Thoracic aorta (tissue), 2 donors: ENCODE results near the gene SLC17A2. TPM values are rescaled to one million over a fixed set of nuclear protein-coding genes. Genes with fewer than 3 reads are reported as not detected.

ENCODE experiments used
- ATAC-seq: fragments of 150-250 bp; one replicate; pipeline ENCODE4 v1.8.0; 2017; ENCODE audit warnings: low read depth; ENCODE audit not compliant: insufficient number of reproducible peaks, low FRiP score
- DNase-seq: peaks from one replicate; pipeline ENCODE4 v3.0.0-alpha.2; 2020; ENCODE audit warnings: low spot score
- H3K27ac ChIP-seq, 2 donors: fragments of 200-600 bp; sonication (generic); 1 replicate in 1 of 2; 2 replicates in 1 of 2; pipeline ENCODE4 v1.5.1; 2016; ENCODE audit warnings: mild to moderate bottlenecking in 2 of 2, moderate library complexity in 2 of 2
- H3K27me3 ChIP-seq: fragments of 200-600 bp; sonication (generic); replicated peaks from 2 replicates; pipeline ENCODE4 v1.6.0; 2016; ENCODE audit warnings: mild to moderate bottlenecking; ENCODE audit not compliant: insufficient read depth
- H3K36me3 ChIP-seq: fragments of 200-600 bp; sonication (generic); one replicate; pipeline ENCODE4 v1.5.1; 2016
- H3K4me1 ChIP-seq, 2 donors: fragments of 200-600 bp; sonication (generic); 1 replicate in 1 of 2; 2 replicates in 1 of 2; pipeline versions ENCODE4 v1.5.1 to v1.6.0; 2016; ENCODE audit warnings: low read depth in 2 of 2, mild to moderate bottlenecking in 1 of 2; ENCODE audit not compliant: control insufficient read depth in 1 of 2
- H3K4me3 ChIP-seq: fragments of 200-600 bp; sonication (generic); 2 replicates; pipeline ENCODE4 v1.5.1; 2016; ENCODE audit warnings: mild to moderate bottlenecking
- H3K9me3 ChIP-seq: fragments of 200-600 bp; sonication (generic); 2 replicates; pipeline ENCODE4 v1.5.1; 2016
- CTCF ChIP-seq: fragments of 200-600 bp; sonication (generic); IDR thresholded peaks from one replicate; pipeline ENCODE4 v1.5.1; 2019; ENCODE audit warnings: antibody characterized with exemption
- total RNA-seq, 2 donors: library from RNA; depleted of rRNA; stranded (reverse); fragments of >200 nt; gene quantifications; one replicate each; pipeline versions ENCODE4 v1.1.0 to v1.2.3, GENCODE V29; 2016

Gene SLC17A2
- total RNA-seq, 2 donors from 2014 or later: not detected

- no peaks in the 10 kb centered on the region for H3K36me3 ChIP-seq
- no peak for ATAC-seq
These were observed 44.4 kb downstream of the SLC17A2 start for GRCh38 chr6:25886066-25886465.

DNA sequence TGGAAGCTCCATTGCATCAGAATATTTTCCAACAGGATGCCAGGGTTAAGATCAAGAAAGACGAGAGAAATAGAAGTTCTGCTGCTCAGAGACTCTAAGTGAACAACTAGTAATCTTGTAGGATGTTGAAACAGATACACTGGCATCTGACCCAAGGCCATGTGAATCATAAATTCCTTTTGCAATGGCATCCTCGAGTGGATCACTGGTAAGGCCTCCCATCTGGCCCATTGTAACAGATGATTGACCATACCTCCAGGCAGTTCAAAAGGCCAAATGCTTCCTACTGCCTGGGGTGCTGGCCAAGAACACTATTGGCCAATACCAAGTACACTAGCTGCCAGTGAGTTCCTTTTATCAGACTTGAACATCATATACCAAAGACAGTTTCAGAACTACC is 46.5 kb downstream of the SLC17A2 start:
- H3K9me3 ChIP-seq: no peaks in the 10 kb centered on the region
- H3K4me3 ChIP-seq: no peak overlapping the region
- TF ChIP-seq CTCF: no peak
- H3K36me3 ChIP-seq: no peaks in the 10 kb centered on the region
- no peaks in the 10 kb centered on the region for H3K4me1 ChIP-seq
- DNase-seq: no peak
- ATAC-seq: no peak
- no peaks in the 10 kb centered on the region for H3K27me3 ChIP-seq
- no peak overlapping the region for H3K27ac ChIP-seq

More at GRCh38 chr6:25886066-25886465, 44.4 kb downstream of the SLC17A2 start:
- Histone ChIP-seq H3K4me1 (no peaks in the 10 kb centered on the region), H3K27me3 (no peaks in the 10 kb centered on the region), H3K27ac (no peak overlapping the region), H3K9me3 (no peaks in the 10 kb centered on the region), H3K4me3 (no peak overlapping the region)
- no peak for DNase-seq
- no peak for TF ChIP-seq CTCF

DNA sequence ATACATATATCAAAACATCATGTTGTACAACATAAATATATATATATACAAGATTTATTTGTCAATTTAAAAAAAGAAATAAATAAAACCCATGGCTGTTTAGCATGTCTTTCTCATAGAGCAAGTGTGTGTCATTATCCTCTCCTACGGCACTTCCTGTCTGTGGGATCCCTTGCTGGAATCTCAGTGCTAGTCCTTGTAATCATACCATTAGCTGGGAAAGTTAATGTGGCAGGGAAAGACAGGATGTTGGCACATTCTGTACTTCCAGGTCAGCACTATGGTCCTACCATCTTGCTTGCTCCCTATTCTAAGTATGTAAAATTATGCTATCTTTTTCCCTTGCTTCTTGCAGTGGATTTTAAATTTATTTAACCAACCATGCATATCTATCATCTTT is 47.0 kb downstream of the SLC17A2 start:
- Histone ChIP-seq H3K4me3 (no peak overlapping the region), H3K36me3 (no peaks in the 10 kb centered on the region), H3K27ac (no peak overlapping the region), H3K4me1 (no peaks in the 10 kb centered on the region), H3K9me3 (no peaks in the 10 kb centered on the region), H3K27me3 (no peaks in the 10 kb centered on the region)
- DNase-seq (no peak), ATAC-seq (no peak)
- TF ChIP-seq CTCF: no peak

DNA sequence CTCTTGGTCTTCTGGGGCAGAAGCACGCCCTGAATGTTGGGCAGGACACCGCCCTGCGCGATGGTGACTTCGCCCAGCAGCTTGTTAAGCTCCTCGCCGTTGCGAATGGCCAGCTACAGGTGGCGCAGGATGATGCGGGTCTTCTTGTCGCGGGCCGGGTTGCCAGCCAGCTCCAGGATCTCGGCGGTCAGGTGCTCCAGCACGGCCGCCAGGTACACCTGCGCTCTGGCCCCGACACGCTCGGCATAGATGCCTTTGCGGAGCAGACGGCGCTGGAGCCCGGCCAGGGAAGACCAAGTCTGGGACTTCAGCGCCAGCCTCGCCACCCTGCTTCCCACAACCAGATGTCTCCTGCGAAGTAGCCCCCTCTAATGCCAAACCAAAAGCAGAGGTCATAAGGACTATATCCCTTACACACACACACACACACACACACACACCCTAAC is 48.4 kb downstream of the SLC17A2 start:
- no peak for ATAC-seq

DNA sequence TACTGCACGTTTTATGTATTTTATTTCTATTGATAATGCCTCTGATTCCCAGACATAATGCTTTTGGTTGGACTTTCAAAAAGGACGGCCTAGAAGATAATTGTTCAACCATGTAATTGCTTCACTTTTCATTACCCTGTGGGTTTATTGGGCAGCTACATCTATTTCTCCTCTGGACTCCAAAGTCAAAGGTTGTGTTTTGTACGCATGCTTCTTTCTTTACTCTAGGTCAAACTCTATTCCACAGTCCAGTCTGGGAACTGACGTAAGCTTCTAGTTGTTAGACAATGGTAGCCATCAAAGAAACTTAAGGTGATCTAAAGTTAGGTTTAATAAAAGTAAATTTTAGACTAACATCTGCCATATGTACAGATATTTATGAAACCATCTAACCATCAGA is 49.9 kb downstream of the SLC17A2 start:
- no peak for ATAC-seq
- no peaks in the 10 kb centered on the region for H3K36me3 ChIP-seq
- no peak for DNase-seq
- no peak overlapping the region for H3K4me3 ChIP-seq
- no peaks in the 10 kb centered on the region for H3K4me1 ChIP-seq
- H3K27me3 ChIP-seq: no peaks in the 10 kb centered on the region
- H3K27ac ChIP-seq: no peak overlapping the region
- no peaks in the 10 kb centered on the region for H3K9me3 ChIP-seq
- TF ChIP-seq CTCF: no peak

More for the DNA sequence above, 48.4 kb downstream of the SLC17A2 start:
- H3K4me3 ChIP-seq: no peak overlapping the region
- no peaks in the 10 kb centered on the region for H3K27me3 ChIP-seq
- TF ChIP-seq CTCF: no peak
- H3K27ac ChIP-seq: no peak overlapping the region
- no peaks in the 10 kb centered on the region for H3K4me1 ChIP-seq
- H3K36me3 ChIP-seq: no peaks in the 10 kb centered on the region
- no peak for DNase-seq
- no peaks in the 10 kb centered on the region for H3K9me3 ChIP-seq
